Neural cell (in vitro differentiated cells): ENCODE measurements around the gene OR1K1.

ENCODE experiments used
- CTCF ChIP-seq: fragments of 450-650 bp; IDR thresholded peaks from 2 replicates; pipeline ENCODE4 v1.5.1; 2014; ENCODE audit warnings: antibody characterized with exemption, mild to moderate bottlenecking, moderate library complexity; ENCODE audit not compliant: poor library complexity, severe bottlenecking
- EZH2 ChIP-seq: fragments of 200-600, 300-800 bp; shearing (Covaris generic), sonication (generic); IDR thresholded peaks from 2 replicates; pipeline ENCODE4 v1.6.1; 2014; ENCODE audit warnings: antibody characterized with exemption, low read length, borderline replicate concordance, mild to moderate bottlenecking; ENCODE audit not compliant: insufficient read depth, poor library complexity, severe bottlenecking
- RAD21 ChIP-seq: fragments of 450-650 bp; conservative IDR thresholded peaks from 2 replicates; pipeline ENCODE4 v1.6.1; 2014; ENCODE audit warnings: antibody characterized with exemption, mild to moderate bottlenecking, moderate library complexity
- REST ChIP-seq: IDR thresholded peaks from 2 replicates; pipeline ENCODE4 v1.6.1; 2012; ENCODE audit warnings: borderline replicate concordance

- TF ChIP-seq REST (no peak), CTCF (no peak), RAD21 (no peak), EZH2 (no peak)
These were observed 37.4 kb downstream of the OR1K1 start for GRCh38 chr9:122837266-122837850.
